HEK293 (cell line): ENCODE data around the gene ZSWIM6.

Source experiments
- CTCF ChIA-PET: fragments of 350-600 bp; formaldehyde crosslinking; extraction: SDS; loops from one replicate; lab custom pipeline; 2021; ENCODE audit warnings: antibody characterized with exemption; lab: Yijun Ruan, JAX
- POLR2A ChIA-PET: fragments of 300-600 bp; formaldehyde crosslinking; extraction: SDS; loops from one replicate; lab custom pipeline; 2020; ENCODE audit warnings: antibody characterized with exemption, inconsistent platforms; lab: Yijun Ruan, JAX
- H3K27ac ChIP-seq: fragments of 200-500 bp; sonication (Bioruptor generic); 2 replicates; pipeline ENCODE4 v1.5.1; 2014; ENCODE audit warnings: low read depth, low read length, control low read depth, inconsistent platforms; ENCODE audit errors: extremely low read depth
- H3K36me3 ChIP-seq, 2 experiments: fragments of 200-500 bp in 1 of 2; sonication (Bioruptor generic) in 1 of 2; 1 replicate in 1 of 2; 2 replicates in 1 of 2; pipeline ENCODE4 v1.5.1; 2014 to 2017; ENCODE audit warnings: inconsistent platforms in 2 of 2, low read length in 2 of 2; ENCODE audit not compliant: control insufficient read depth in 2 of 2, insufficient read depth in 1 of 2
- H3K4me1 ChIP-seq: fragments of 200-500 bp; sonication (Bioruptor generic); 2 replicates; pipeline ENCODE4 v1.5.1; 2014; ENCODE audit warnings: mild to moderate bottlenecking, low read length, inconsistent platforms; ENCODE audit not compliant: control insufficient read depth, insufficient read depth
- H3K4me3 ChIP-seq: 2 replicates; pipeline ENCODE4 v1.5.1; 2011; ENCODE audit warnings: low read depth, mild to moderate bottlenecking, control low read depth, low read length, moderate library complexity
- H3K9me3 ChIP-seq: fragments of 200-500 bp; sonication (Bioruptor generic); 2 replicates; pipeline ENCODE4 v1.5.1; 2014; ENCODE audit warnings: low read depth, low read length, inconsistent platforms; ENCODE audit not compliant: control insufficient read depth, insufficient read depth
- EGR2 ChIP-seq: fragments of 450-650 bp; formaldehyde crosslinking; IDR thresholded peaks from 2 replicates; pipeline ENCODE4 v1.5.1; 2016; ENCODE audit warnings: low read depth, missing biosample characterization, missing genetic modification characterization
- FEZF1 ChIP-seq: fragments of 450-650 bp; formaldehyde crosslinking; IDR thresholded peaks from 2 replicates; pipeline ENCODE4 v1.5.1; 2016; ENCODE audit warnings: missing biosample characterization, missing genetic modification characterization
- HOXD13 ChIP-seq: sonication (generic); formaldehyde crosslinking; IDR thresholded peaks from 2 replicates; pipeline ENCODE4 v1.8.0; 2022; ENCODE audit warnings: missing genetic modification reagents, borderline replicate concordance
- KLF10 ChIP-seq: fragments of 450-650 bp; IDR thresholded peaks from 2 replicates; pipeline ENCODE4 v1.5.1; 2018; ENCODE audit warnings: missing biosample characterization, mild to moderate bottlenecking, missing genetic modification characterization
- PRDM1 ChIP-seq: fragments of 450-650 bp; formaldehyde crosslinking; IDR thresholded peaks from 2 replicates; pipeline ENCODE4; 2016; ENCODE audit warnings: missing biosample characterization, missing genetic modification characterization
- REPIN1 ChIP-seq: fragments of 450-650 bp; formaldehyde crosslinking; IDR thresholded peaks from 2 replicates; pipeline ENCODE4 v1.5.1; 2017; ENCODE audit warnings: missing biosample characterization, missing genetic modification characterization, low read depth
- ZBTB17 ChIP-seq: fragments of 450-650 bp; formaldehyde crosslinking; IDR thresholded peaks from 2 replicates; pipeline ENCODE4 v1.5.1; 2016; ENCODE audit warnings: missing biosample characterization, missing genetic modification characterization
- ZNF112 ChIP-seq: fragments of 450-650 bp; formaldehyde crosslinking; IDR thresholded peaks from 2 replicates; pipeline ENCODE4 v1.5.0; 2017; ENCODE audit warnings: missing biosample characterization, missing genetic modification characterization
- ZNF114 ChIP-seq: fragments of 450-650 bp; formaldehyde crosslinking; IDR thresholded peaks from 2 replicates; pipeline ENCODE4 v1.5.0; 2017; ENCODE audit warnings: missing biosample characterization, missing genetic modification characterization
- ZNF169 ChIP-seq: fragments of 450-650 bp; formaldehyde crosslinking; IDR thresholded peaks from 2 replicates; pipeline ENCODE4 v1.5.1; 2016; ENCODE audit warnings: missing biosample characterization, missing genetic modification characterization
- ZNF19 ChIP-seq: fragments of 450-650 bp; formaldehyde crosslinking; IDR thresholded peaks from 2 replicates; pipeline ENCODE4; 2016; ENCODE audit warnings: missing biosample characterization, missing genetic modification characterization, low read depth
- ZNF221 ChIP-seq: fragments of 450-650 bp; formaldehyde crosslinking; IDR thresholded peaks from 2 replicates; pipeline ENCODE4 v1.5.1; 2017; ENCODE audit warnings: missing biosample characterization, missing genetic modification characterization, borderline replicate concordance
- ZNF24 ChIP-seq: fragments of 450-650 bp; formaldehyde crosslinking; IDR thresholded peaks from 2 replicates; pipeline ENCODE4 v1.5.1; 2016; ENCODE audit warnings: missing biosample characterization, missing genetic modification characterization
- ZNF341 ChIP-seq: fragments of 450-650 bp; formaldehyde crosslinking; IDR thresholded peaks from 2 replicates; pipeline ENCODE4; 2016; ENCODE audit warnings: low read depth, missing biosample characterization, missing genetic modification characterization
- ZNF366 ChIP-seq: fragments of 450-650 bp; formaldehyde crosslinking; conservative IDR thresholded peaks from 2 replicates; pipeline ENCODE4 v1.5.1; 2016; ENCODE audit warnings: missing biosample characterization, missing genetic modification characterization
- ZNF433 ChIP-seq: fragments of 450-650 bp; formaldehyde crosslinking; IDR thresholded peaks from 2 replicates; pipeline ENCODE4 v1.5.1; 2016; ENCODE audit warnings: missing biosample characterization, missing genetic modification characterization, low read depth
- ZNF529 ChIP-seq: fragments of 450-650 bp; formaldehyde crosslinking; IDR thresholded peaks from 2 replicates; pipeline ENCODE4 v1.5.1; 2017; ENCODE audit warnings: missing genetic modification characterization, missing biosample characterization; ENCODE audit not compliant: insufficient replicate concordance
- ZNF558 ChIP-seq: fragments of 450-650 bp; formaldehyde crosslinking; IDR thresholded peaks from 2 replicates; pipeline ENCODE4 v1.5.1; 2016; ENCODE audit warnings: missing biosample characterization, missing genetic modification characterization
- ZNF561 ChIP-seq: fragments of 450-650 bp; IDR thresholded peaks from 2 replicates; pipeline ENCODE4 v1.5.1; 2018; ENCODE audit warnings: missing biosample characterization, missing genetic modification characterization, borderline replicate concordance
- ZNF664 ChIP-seq: fragments of 450-650 bp; formaldehyde crosslinking; IDR thresholded peaks from 2 replicates; pipeline ENCODE4 v1.5.1; 2016; ENCODE audit warnings: missing biosample characterization, missing genetic modification characterization
- ZNF777 ChIP-seq: fragments of 450-650 bp; formaldehyde crosslinking; IDR thresholded peaks from 2 replicates; pipeline ENCODE4 v1.5.1; 2017; ENCODE audit warnings: missing biosample characterization, missing genetic modification characterization, borderline replicate concordance
- ZNF792 ChIP-seq: fragments of 450-650 bp; formaldehyde crosslinking; IDR thresholded peaks from 2 replicates; pipeline ENCODE4 v1.5.1; 2016; ENCODE audit warnings: missing biosample characterization, missing genetic modification characterization
- TF ChIP-seq, protein P1 (sequence below): fragments of 450-650 bp; formaldehyde crosslinking; IDR thresholded peaks from 2 replicates; pipeline ENCODE4 v1.5.1; 2016; ENCODE audit warnings: missing biosample characterization, missing genetic modification characterization, low read depth
- TF ChIP-seq, protein P2 (sequence below): fragments of 450-650 bp; formaldehyde crosslinking; IDR thresholded peaks from 2 replicates; pipeline ENCODE4; 2016; ENCODE audit warnings: missing biosample characterization, missing genetic modification characterization

The ZSWIM6 gene

DNA sequence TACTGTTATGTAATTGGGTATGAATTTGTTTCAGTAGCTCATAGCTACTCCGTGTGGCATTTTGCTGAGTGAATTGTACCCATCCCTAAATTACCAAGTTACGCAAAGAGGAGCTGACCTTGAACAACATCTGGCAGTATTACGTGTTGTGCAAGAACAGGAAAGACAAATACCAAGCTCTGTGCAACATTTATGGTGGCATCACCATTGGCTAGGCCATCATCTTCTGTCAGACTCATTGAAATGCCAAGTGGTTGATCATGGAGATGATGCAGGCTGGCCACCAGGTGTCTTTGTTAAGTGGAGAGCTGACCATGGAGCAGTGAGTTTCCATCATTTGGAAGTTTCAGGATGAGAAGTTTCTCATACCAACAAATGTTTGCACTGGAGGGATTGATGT lies 15.0 kb downstream of the ZSWIM6 start:
- Histone ChIP-seq H3K4me3 (no peak overlapping the region), H3K36me3 (no peaks in the 10 kb centered on the region), H3K4me1 (peaks cover 27% of the 10 kb centered on the region), H3K9me3 (no peaks in the 10 kb centered on the region), H3K27ac (no peak overlapping the region)
- ChIA-PET CTCF (interaction anchor here (1.0 to 1.2 kb wide), 3 partner anchors 12 to 311 kb away, joined by 3 to 7 read pairs (median 3); no protein-coding TSS in a partner anchor), POLR2A (interaction anchor here (1.8 kb wide), 1 partner anchor 15 kb away, joined by 7 read pairs; the partner anchor contains the start of gene ZSWIM6)
- TF ChIP-seq ZNF221 (tag by site-specific recombination) (no peak), PRDM1 (tag by site-specific recombination) (no peak), ZNF112 (tag by site-specific recombination) (no peak), FEZF1 (tag by site-specific recombination) (no peak), ZNF341 (tag by site-specific recombination) (no peak), HOXD13 (no peak), ZNF114 (tag by site-specific recombination) (no peak), ZNF169 (tag by site-specific recombination) (no peak), ZNF366 (tag by site-specific recombination) (no peak), ZNF19 (tag by site-specific recombination) (no peak), ZNF433 (tag by site-specific recombination) (no peak), REPIN1 (no peak), ZNF24 (tag by site-specific recombination) (no peak), KLF10 (tag by site-specific recombination) (no peak), ZNF529 (tag by site-specific recombination) (no peak), ZNF777 (tag by site-specific recombination) (no peak), EGR2 (tag by site-specific recombination) (no peak)
- TF ChIP-seq, protein P1, sequence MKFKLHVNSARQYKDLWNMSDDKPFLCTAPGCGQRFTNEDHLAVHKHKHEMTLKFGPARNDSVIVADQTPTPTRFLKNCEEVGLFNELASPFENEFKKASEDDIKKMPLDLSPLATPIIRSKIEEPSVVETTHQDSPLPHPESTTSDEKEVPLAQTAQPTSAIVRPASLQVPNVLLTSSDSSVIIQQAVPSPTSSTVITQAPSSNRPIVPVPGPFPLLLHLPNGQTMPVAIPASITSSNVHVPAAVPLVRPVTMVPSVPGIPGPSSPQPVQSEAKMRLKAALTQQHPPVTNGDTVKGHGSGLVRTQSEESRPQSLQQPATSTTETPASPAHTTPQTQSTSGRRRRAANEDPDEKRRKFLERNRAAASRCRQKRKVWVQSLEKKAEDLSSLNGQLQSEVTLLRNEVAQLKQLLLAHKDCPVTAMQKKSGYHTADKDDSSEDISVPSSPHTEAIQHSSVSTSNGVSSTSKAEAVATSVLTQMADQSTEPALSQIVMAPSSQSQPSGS = no peak

DNA sequence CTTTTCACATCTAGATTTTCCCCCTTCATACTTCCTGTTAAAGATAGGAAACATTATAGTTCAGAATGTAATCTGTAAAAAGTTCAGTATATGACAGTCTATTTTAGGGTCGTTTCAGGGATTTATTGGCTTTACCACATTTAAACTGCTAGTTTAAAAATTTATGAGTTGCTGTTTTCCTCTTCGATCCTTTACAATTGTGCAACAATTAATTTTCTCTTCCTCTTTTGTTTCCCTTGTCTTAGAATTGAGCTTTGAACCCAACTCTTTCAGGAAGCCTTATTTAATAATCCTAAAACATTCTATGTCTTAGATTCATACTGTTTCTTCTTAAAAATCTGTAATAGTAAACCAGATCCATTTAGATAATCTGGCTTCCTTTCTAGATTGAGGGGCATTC lies 16.4 kb downstream of the ZSWIM6 start:
- H3K4me3 ChIP-seq = no peak overlapping the region
- no peaks in the 10 kb centered on the region for H3K9me3 ChIP-seq
- TF ChIP-seq ZNF561 = no peak
- CTCF ChIA-PET = interaction anchor here (0.7 to 2.0 kb wide), 2 partner anchors 9 to 325 kb away, joined by 5 to 6 read pairs; no protein-coding TSS in a partner anchor
- H3K4me1 ChIP-seq = peaks cover 27% of the 10 kb centered on the region
- H3K36me3 ChIP-seq = no peaks in the 10 kb centered on the region
- POLR2A ChIA-PET = no interaction called here
- no peak overlapping the region for H3K27ac ChIP-seq

DNA sequence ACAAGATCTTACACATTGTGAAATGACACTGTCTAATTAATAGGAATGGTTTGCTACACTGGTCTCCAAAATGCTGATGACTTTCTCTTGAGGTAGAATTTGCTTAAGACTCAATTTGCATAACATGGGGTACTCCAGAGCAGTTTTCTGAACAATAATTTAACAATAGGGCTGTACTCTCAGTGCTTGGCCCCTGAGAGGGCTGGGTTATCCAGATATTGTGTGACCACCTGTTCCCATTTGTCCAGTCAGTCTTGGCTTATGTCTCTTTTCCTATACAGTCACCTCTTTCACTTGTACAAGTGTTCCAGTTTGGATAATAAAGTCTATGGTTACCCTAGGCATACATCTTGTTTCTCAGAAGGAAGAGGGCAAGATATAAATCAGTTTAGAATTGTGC lies 17.9 kb downstream of the ZSWIM6 start:
- TF ChIP-seq ZBTB17 (tag by site-specific recombination) (no peak), ZNF792 (tag by site-specific recombination) (no peak), ZNF664 (peak; percentile 64; the same call in 1 of the 2 replicates), ZNF558 (tag by site-specific recombination) (no peak)
- TF ChIP-seq, protein P2, sequence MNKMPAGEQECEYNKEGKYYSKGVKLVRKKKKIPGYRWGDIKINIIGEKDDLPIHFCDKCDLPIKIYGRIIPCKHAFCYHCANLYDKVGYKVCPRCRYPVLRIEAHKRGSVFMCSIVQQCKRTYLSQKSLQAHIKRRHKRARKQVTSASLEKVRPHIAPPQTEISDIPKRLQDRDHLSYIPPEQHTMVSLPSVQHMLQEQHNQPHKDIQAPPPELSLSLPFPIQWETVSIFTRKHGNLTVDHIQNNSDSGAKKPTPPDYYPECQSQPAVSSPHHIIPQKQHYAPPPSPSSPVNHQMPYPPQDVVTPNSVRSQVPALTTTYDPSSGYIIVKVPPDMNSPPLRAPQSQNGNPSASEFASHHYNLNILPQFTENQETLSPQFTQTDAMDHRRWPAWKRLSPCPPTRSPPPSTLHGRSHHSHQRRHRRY (tag by site-specific recombination) = no peak
- ChIA-PET CTCF (no interaction called here), POLR2A (interaction anchor here (1.1 to 1.8 kb wide), 2 partner anchors 16 to 18 kb away, joined by 3 to 4 read pairs; no protein-coding TSS in a partner anchor)
- H3K36me3 ChIP-seq = no peaks in the 10 kb centered on the region
- no peaks in the 10 kb centered on the region for H3K9me3 ChIP-seq
- peaks cover 17% of the 10 kb centered on the region for H3K4me1 ChIP-seq
- H3K4me3 ChIP-seq = no peak overlapping the region
- H3K27ac ChIP-seq = no peak overlapping the region
